ENCODE data around the gene CASKIN2. TPM values are rescaled to one million over a fixed set of nuclear protein-coding genes. Genes with fewer than 3 reads are reported as not detected.

The CASKIN2 gene, protein sequence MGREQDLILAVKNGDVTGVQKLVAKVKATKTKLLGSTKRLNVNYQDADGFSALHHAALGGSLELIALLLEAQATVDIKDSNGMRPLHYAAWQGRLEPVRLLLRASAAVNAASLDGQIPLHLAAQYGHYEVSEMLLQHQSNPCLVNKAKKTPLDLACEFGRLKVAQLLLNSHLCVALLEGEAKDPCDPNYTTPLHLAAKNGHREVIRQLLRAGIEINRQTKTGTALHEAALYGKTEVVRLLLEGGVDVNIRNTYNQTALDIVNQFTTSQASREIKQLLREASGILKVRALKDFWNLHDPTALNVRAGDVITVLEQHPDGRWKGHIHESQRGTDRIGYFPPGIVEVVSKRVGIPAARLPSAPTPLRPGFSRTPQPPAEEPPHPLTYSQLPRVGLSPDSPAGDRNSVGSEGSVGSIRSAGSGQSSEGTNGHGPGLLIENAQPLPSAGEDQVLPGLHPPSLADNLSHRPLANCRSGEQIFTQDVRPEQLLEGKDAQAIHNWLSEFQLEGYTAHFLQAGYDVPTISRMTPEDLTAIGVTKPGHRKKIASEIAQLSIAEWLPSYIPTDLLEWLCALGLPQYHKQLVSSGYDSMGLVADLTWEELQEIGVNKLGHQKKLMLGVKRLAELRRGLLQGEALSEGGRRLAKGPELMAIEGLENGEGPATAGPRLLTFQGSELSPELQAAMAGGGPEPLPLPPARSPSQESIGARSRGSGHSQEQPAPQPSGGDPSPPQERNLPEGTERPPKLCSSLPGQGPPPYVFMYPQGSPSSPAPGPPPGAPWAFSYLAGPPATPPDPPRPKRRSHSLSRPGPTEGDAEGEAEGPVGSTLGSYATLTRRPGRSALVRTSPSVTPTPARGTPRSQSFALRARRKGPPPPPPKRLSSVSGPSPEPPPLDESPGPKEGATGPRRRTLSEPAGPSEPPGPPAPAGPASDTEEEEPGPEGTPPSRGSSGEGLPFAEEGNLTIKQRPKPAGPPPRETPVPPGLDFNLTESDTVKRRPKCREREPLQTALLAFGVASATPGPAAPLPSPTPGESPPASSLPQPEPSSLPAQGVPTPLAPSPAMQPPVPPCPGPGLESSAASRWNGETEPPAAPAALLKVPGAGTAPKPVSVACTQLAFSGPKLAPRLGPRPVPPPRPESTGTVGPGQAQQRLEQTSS (N-terminal part only)
- 10 to 100 TPM; 26.3 to 33.5 (median 28.3) TPM for total RNA-seq
- polyA plus RNA-seq: 10 to 100 TPM in 1 of 3 donors, 1 to 10 TPM in 2; 8.2 to 11.0 (median 8.9) TPM
- long read RNA-seq, donor 1, partial matches to known transcripts: 11 of 11 reads
- long read RNA-seq, donor 1, other reads (novel, unspliced or antisense): 0 of 11 reads
- long read RNA-seq, donor 2, partial matches to known transcripts: 14 of 17 reads
- long read RNA-seq, donor 2, other reads (novel, unspliced or antisense): 3 of 17 reads

- H3K27me3 ChIP-seq (ENCODE audit: insufficient read depth in 3 of 3, low read length in 2 of 3): no peaks in the 10 kb centered on the region
- peak within 1 kb of the TSS; percentile 98 for H3K4me3 ChIP-seq
- no peaks in the 10 kb centered on the region for H3K9me3 ChIP-seq
- peak; percentile 95 for TF ChIP-seq CTCF (IDR thresholded peaks at IDR 0.05)
- peaks cover 43% of the 10 kb centered on the region for H3K4me1 ChIP-seq
- peaks cover 0 to 42% of the 10 kb centered on the region in 2 donors for H3K36me3 ChIP-seq (ENCODE audit: insufficient read depth in 1 of 2, low read depth in 1 of 2)
- intact Hi-C loops (cut with DNase I): loop anchor here (1.0 to 5.0 kb wide), 4 partner anchors 58 to 193 kb away; partner anchors contain the start of genes MYO15B (in 1 of the 2) and TMEM94 (in 1 of the 2)
- ATAC-seq (peak; percentile 88 to 91 (median 90)), DNase-seq (peak; percentile 97 to 98)
- H3K27ac ChIP-seq: peak within 1 kb of the TSS; percentile 83
- WGBS, 3 donors: 1% methylated on average over 53 to 77 of the region's 78 CpGs
These were observed at the start of gene CASKIN2 for GRCh38 chr17:75515496-75516254. Gene CASKIN2, minus strand, starts transcription at chr17:75515537. Its CDS starts 1,733 bp downstream, at chr17:75513804.

DNA sequence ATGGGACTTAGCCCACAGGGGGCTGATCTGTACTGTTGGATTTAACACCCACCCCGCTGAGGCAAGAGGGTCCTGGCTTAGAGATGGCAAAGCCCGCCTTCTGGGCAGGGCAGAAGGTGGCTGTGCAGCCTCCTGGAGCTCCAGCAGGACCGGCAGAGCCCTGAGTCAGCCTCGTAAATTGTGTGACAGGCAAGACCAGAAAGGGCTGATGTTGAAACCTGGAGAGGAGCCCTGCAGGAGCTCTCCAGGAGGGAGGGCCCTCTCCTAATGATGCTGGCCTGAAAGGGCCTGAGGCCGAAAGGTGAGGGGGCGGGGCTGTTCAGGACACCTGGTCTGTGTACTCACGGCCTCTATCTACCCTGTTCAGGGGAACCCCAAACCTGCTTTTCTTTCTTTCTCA lies 49.7 kb upstream of the CASKIN2 start:
- 79 to 82% (median 82%) methylated on average over 7 of the region's 7 CpGs for WGBS, 3 donors

GRCh38 chr17:75564195-75564594 lies 48.9 kb upstream of the CASKIN2 start:
- intact Hi-C loops (cut with DNase I): no loop called here
- TF ChIP-seq CTCF (IDR thresholded peaks at IDR 0.05): no peak
- H3K4me3 ChIP-seq: no peak overlapping the region
- H3K9me3 ChIP-seq: no peaks in the 10 kb centered on the region
- H3K36me3 ChIP-seq (ENCODE audit: insufficient read depth in 1 of 2, low read depth in 1 of 2): no peaks in the 10 kb centered on the region
- no peak overlapping the region for H3K27ac ChIP-seq
- ATAC-seq: no peak
- H3K27me3 ChIP-seq (ENCODE audit: insufficient read depth in 3 of 3, low read length in 2 of 3): peaks cover 0 to 1% (median 0%) of the 10 kb centered on the region in 3 donors
- H3K4me1 ChIP-seq: no peaks in the 10 kb centered on the region
- no peak for DNase-seq
- 89 to 97% (median 95%) methylated on average over 11 of the region's 11 CpGs for WGBS, 3 donors

More for the DNA sequence above, 49.7 kb upstream of the CASKIN2 start:
- no peak for ATAC-seq
- intact Hi-C loops (cut with DNase I): no loop called here
- no peak for DNase-seq
- H3K27me3 ChIP-seq (ENCODE audit: insufficient read depth in 3 of 3, low read length in 2 of 3): peaks cover 0 to 1% (median 0%) of the 10 kb centered on the region in 3 donors
- no peak overlapping the region for H3K4me3 ChIP-seq
- H3K4me1 ChIP-seq: no peaks in the 10 kb centered on the region
- no peaks in the 10 kb centered on the region for H3K9me3 ChIP-seq
- TF ChIP-seq CTCF (IDR thresholded peaks at IDR 0.05): no peak
- H3K36me3 ChIP-seq (ENCODE audit: insufficient read depth in 1 of 2, low read depth in 1 of 2): no peaks in the 10 kb centered on the region
- H3K27ac ChIP-seq: no peak overlapping the region
